Activated T-cell treated with anti-CD3 and anti-CD28 coated beads, Interleukin-2, amount 50 U/mL, for 1 hour (primary cell): ENCODE results near the gene DUSP12.

Source experiments
- DNase-seq: peaks from one replicate; pipeline ENCODE4 v3.0.0-alpha.2; 2020

Gene DUSP12

GRCh38 chr1:161771973-161772372, 22.4 kb downstream of the DUSP12 start:
- no peak for DNase-seq

- no peak for DNase-seq
Observed at GRCh38 chr1:161772397-161772796, 22.8 kb downstream of the DUSP12 start.

DNA sequence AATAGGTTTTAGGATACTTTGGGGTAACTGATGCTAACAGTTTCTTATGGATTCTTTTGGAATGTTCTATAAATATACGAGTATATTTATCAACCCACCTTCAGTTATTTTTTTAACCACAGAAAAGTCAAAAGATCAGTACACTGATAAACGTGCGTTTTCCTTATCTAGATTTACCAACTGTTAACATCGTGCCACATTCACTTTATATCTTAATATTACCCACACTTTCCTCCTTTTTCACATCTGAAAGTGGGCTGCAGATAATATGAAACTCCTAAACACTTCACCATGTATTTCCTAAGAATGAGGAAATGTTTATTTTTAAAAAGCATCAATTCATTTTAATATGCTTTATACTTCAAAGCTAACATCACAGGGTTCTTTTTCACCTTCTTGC, 24.2 kb downstream of the DUSP12 start:
- DNase-seq = no peak

DNA sequence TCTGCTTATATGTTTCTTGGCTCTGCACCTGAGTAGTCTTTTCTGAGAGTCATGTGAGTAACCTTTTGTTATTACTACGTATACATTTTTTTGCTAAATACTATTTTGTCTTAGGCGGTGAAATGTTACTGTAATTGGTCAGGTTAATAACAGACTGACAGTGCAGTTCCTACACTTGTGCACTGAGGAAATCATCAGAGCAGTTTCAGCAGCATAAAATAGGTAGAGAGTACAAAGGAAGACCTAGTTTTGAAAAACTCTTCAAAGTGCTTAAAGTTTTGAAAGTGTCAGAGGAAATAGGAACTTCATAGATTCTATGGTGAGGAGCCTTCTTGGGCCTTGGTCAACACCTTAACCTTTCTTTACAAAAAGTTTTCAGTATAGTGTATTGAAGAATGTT, 27.7 kb downstream of the DUSP12 start:
- no peak for DNase-seq

- no peak for DNase-seq
Observed at GRCh38 chr1:161778522-161778921, 28.9 kb downstream of the DUSP12 start.

- DNase-seq = no peak
Observed at GRCh38 chr1:161779393-161779792, 29.8 kb downstream of the DUSP12 start.

GRCh38 chr1:161781995-161782394, 32.4 kb downstream of the DUSP12 start:
- DNase-seq = no peak

GRCh38 chr1:161782886-161783285, 33.3 kb downstream of the DUSP12 start:
- no peak for DNase-seq

- DNase-seq = no peak
Observed at GRCh38 chr1:161784968-161785367, 35.4 kb downstream of the DUSP12 start.

DNA sequence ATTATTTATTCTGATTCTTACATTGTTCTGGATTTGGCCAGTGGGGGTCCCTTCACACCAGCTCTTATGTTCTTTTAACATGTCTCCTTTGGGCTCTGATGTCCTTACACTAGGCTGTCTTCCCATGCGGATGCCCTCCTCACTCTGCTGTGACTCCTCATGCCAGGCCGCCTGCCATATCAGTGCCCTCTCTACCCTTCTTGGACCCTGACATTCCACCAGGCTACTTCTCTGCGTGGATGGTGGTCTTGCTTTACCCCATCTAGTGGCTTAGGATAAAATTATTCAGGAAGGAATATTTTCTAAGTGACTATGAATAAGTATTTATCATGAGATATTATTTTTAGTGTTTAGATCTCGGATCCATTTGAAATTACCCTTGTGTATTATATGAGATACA, 37.8 kb downstream of the DUSP12 start:
- DNase-seq = no peak

DNA sequence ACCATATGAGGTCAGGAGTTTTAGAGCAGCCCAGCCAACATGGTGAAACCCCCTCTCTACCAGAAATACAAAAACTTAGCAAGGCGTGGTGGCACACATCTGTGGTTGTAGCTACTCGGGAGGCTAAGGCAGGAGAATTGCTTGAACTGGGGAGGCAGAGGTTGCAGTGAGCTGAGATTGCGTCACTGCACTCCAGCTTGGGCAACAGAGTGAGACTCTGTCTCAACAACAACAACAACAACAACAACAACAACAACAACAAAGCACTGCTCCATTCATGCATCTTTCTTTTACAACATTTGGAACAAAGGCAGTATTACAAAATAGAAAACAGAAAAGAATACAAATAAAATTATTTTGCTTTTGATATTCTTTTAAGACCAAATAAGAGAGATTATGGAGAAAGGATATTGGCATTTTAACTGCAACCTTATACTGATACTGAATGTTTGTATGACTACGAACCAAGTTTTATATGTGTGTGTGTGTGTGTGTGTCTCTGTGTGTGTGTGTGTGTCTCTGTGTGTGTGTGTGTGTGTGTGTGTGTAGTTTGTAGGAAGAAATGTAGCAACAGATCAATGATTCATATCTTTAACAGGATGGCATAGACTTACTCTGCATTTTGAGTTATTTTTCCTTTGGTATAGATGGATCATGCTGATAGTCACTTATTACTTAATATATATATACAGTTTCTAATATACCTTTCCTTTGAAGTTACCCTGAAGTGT, 41.2 kb downstream of the DUSP12 start:
- no peak for DNase-seq

- DNase-seq = no peak
Observed at GRCh38 chr1:161791904-161792655, 42.5 kb downstream of the DUSP12 start.

GRCh38 chr1:161792740-161793139, 43.2 kb downstream of the DUSP12 start:
- DNase-seq = no peak

DNA sequence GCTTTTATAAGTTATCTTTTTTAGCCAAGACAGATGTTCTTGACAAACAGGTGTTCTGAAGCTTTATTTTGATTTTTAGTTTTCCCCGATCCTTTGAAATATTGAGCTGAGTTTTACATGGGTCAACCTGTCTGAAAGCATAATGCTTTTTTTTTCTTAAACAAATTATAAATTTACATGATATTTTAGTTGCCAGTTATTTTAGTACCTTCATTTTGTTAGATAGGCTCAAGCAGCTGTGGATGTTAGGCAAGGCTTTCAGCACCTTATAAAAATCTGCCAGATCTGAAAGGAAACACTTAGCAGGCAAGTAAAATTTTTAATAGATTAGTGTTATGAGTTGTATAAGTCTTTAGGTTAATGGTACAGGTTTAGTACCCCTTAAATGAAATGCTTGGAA, 50.2 kb downstream of the DUSP12 start:
- DNase-seq = no peak

GRCh38 chr1:161801955-161802354, 52.4 kb downstream of the DUSP12 start:
- DNase-seq = no peak

- DNase-seq = no peak
Observed at GRCh38 chr1:161803181-161803580, 53.6 kb downstream of the DUSP12 start.

DNA sequence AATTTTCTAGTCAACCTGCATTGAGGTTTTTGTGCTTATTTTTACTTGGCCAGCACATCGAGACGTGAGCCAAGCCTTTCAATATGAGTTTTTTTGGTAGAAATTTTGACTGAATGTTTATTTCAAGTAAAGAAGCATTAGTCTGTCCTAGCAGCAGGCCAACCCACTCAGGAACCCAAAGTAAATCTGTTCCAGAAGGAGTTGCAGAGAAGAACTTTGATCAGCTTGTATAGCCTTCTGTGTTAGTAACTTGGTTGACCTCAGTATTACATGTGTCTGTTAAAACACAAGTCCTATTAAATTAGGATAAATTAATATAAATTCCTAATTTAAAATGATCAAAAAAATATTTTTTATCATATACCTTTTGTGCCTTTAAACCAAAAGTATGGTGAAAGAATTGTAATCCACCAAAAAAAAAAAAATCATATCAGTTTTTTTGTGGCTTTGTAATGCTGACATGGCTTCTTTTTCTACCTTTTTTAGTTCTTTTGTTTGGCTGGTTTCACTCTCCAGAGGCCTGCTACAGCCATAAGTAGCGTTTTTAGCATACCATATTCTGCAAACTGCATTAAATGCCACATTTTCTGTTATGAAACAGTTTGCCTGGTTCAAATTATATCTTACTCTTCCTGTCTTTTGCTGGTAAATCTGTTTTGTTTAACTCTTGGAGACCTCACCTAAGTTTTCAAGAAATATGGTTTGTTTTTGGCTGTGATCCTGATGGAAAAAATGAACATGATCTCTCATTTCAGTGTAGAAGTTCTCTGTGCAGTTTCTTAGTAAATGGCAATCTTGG, 56.0 kb downstream of the DUSP12 start:
- no peak for DNase-seq
